CD4-positive, alpha-beta T cell treated with Interleukin-15 for 1 hour (primary cell): Measurements from ENCODE around the gene PLP1.
"Not testable (repeated sequence)": the region's sequence is repeated elsewhere in the genome, so short reads cannot be mapped to it uniquely, and the experiment has no call there.

Experiments
- DNase-seq: peaks from one replicate; pipeline ENCODE4 v3.0.0-alpha.2; 2020

Gene PLP1, protein sequence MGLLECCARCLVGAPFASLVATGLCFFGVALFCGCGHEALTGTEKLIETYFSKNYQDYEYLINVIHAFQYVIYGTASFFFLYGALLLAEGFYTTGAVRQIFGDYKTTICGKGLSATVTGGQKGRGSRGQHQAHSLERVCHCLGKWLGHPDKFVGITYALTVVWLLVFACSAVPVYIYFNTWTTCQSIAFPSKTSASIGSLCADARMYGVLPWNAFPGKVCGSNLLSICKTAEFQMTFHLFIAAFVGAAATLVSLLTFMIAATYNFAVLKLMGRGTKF

DNA sequence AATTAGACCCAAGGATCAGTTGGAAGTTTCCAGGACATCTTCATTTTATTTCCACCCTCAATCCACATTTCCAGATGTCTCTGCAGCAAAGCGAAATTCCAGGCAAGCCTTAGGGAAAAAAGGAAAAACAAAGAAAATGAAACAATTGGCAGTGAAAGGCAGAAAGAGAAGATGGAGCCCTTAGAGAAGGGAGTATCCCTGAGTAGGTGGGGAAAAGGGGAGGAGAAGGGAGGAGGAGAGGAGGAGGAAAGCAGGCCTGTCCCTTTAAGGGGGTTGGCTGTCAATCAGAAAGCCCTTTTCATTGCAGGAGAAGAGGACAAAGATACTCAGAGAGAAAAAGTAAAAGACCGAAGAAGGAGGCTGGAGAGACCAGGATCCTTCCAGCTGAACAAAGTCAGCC lies at the start of gene PLP1:
PLP1 (plus strand) TSS at position 295 of the 400 bp plus-strand sequence. CDS start 156 bp downstream, outside the sequence.
- DNase-seq, result no peak

- DNase-seq, result no peak
Measured at GRCh38 chrX:103727115-103727514, 49.5 kb upstream of the PLP1 start.

DNA sequence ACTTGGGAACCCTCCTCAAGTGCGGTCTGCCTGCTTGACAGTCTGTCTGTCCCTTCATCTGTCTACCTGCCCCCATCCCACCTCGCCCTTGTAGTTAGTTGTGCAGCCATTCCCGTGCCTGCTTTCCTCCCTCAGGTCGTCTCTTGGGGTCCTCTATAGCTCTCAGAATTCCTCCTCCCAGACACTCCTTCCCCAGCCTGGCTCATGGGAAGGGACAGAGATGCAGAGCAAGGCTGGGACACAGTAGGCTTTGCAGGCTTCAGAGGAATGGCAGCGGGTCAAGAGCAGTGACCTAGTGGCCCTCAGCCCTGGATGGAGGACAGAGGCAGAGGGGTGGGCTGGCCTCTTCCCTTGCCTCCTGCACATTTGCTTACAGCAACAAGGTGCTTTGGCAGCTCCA lies 47.6 kb upstream of the PLP1 start:
- DNase-seq, result no peak

DNA sequence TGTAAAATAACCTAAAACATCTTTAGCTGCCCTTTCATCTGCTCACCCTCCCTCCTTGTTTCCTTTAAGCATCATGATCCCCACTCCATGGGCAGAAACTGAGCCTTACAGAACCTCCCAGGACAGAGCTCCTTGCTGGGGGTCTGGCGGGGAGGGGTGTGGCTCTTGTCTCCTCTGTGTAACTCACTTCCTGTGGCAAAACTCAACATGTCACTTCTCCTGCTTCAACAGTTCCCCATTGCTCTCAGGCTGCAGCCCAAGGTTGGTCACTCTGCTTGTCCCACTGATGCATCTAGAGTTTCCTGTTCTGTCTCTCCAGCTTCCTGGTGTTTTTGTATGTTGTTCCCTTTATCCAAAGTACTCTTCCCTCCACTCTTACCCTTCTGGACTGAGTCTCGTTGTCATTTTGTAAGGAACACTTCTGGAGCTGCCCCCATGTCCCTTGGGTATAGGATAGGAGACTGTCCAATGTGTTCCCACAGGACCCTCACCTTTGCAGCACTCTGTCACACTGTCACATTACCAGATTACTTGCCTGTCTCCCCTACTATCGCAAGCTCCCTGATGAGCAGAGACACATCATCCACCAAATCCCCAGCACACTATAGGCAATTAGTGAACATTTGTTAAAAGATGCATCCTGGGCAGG lies 46.4 kb upstream of the PLP1 start:
- DNase-seq, result peak; percentile 24

DNA sequence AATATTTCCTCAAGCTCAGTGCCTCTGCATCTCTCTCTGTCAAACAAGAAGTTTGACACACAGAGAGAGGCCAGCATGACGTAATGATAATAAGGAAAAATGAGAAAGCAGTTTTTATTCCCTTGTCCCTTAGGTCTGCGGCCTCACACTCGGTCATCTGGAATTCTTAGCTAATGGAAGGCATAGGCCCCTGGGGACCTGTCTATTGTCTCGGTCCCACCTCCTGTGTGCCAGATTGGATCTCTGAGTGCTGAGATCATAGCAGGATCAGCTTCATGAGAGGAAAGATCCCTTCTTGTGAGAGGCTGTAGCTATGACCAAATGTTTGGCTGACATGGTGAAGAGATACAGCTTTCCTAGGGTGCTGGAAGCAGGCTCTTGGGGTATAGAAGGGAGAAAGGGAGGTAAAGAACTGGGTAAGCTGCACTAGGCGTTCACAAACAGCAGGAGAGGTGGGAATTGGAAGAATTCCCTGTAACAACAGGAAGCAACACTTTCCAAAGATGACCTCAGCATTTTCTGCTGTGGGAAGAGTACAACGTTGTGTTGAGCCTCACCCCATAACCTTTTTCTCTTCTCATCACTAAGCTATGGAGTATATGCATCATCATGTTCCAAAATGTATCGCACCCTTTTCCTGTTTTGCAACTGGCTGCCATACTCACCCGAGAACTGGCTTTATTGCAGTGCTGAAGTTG lies 45.7 kb upstream of the PLP1 start:
- DNase-seq, result no peak

DNA sequence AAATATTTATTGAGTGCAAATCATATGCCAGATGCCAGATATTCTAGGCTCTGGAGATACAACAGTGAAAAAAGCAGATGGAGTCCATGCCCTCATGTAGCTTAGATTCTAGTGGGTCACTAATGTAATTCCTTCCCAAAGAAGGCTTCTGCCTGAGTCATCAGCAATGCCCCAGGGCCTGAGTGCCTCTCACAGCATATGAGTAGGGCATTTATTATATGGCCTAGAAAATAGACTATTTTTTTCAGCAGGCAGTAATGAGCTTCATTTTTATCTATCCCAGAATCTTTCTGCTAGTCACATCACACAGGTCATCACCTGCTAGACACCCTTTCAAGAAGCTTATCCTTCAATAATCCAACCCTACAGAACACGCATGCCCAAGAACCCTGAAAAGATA lies 43.6 kb upstream of the PLP1 start:
- DNase-seq, result no peak

DNA sequence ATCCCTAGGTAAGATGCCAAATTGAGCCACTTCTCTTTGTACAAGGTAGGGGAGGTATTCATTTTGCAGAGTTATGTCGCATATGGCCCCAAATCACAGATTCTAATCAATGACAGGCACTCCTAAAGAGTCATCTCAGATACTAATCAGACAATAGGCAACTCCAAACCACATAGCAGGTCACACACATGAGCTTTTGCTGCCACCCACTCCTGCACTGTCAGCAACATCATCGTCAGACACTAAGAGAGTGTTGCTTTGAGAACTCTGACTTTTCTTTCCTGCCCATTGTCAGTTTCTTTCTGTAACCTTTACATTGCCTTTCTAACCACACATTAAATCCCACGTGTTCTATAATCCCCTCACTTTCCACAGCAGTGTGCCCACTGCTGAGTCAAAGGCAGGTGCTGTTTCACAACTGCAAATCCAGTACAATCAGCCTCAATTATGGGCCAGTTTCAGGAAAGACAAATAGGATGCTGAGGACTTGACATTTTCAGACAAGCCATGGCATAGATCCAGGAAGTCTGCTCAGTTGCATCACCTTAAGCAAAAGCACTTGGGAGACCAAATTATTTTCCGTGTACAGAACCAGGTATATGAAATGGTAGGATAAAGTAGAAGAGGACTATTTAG lies 42.4 kb upstream of the PLP1 start:
- DNase-seq, result no peak

DNA sequence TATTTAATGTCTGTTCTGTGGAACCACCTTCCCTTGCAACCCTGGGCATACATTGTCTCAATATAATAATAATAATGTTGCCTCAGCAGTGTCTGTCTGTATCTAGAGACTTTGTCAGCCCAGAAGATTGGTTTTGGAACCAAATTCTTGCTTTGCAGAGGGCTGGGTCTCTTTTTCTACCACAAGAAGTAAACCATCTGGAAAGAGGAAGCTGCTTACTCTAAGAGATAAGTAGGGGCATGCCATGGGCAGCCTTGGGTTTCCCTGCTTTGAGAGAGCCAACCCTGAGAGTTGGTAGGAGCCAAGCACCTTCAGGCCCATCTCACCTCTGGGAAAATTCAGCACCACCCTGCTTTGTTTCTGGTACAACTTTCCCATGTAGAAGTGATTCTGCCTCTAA lies 38.9 kb upstream of the PLP1 start:
- DNase-seq, result no peak

- no peak for DNase-seq
Measured at GRCh38 chrX:103739421-103739820, 37.2 kb upstream of the PLP1 start.

GRCh38 chrX:103741879-103742278 lies 34.8 kb upstream of the PLP1 start:
- no peak for DNase-seq

DNA sequence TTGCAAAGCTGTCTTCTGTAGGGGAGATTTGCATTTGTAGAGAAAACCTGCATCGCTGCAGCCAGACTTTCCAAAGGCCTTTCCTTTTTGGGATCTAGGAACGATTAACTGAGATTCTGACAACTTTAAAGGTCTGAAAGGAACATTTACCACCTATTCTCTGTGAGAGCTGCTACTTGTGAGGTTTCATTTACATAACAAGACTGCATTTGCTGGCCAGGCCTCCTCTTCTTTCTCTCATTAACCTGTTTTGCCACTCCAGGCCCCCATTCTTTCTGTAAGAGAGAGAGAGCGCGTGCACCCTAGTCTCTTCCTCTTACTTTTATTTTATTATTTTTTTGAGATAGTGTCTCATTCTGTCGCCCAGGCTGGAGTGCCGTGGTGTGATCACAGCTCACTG lies 34.3 kb upstream of the PLP1 start:
- no peak for DNase-seq

DNA sequence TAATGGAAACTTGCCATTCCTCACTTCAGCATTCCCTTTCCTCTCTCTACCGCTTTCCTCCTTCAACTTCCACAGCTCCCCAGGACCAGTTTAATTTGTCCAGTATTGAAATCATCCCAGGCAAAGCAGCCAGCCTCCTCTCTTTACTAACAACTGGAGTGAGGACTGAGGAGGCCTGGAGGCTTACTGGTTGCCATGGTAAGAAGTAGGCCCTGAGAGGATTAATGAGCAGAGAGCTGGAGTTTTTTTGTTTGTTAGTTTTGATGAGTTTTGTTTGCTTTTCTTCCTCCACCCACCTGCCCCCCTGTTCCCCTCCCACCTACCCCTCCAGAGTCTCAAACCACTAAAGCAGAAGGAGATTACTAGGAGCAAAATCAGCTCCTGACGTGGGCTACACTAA lies 29.5 kb upstream of the PLP1 start:
- DNase-seq, result no peak

GRCh38 chrX:103754401-103754800 lies 22.2 kb upstream of the PLP1 start:
- DNase-seq, result no peak

GRCh38 chrX:103756736-103757135 lies 19.9 kb upstream of the PLP1 start:
- no peak for DNase-seq

DNA sequence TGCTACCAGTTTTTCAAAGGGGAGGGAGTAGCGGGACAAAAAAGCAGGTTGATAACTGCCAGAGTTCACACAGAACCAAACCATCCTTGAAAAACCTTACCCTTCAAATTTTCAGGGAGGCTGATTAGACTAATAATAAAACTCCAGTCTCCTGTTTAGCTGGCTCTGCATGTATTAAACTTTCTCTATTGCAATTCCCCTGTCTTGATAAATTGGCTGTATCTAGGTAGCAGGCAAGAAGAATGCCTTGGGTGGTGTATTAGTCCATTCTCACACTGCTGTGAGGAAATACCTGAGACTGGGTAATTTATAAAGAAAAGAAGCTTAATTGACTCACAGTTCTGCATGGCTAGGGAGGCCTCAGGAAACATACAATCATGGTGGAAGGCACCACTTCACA lies 18.1 kb upstream of the PLP1 start:
- DNase-seq, result no peak

- not testable (repeated sequence) for DNase-seq
Measured at GRCh38 chrX:103763541-103763940, 13.1 kb upstream of the PLP1 start.

GRCh38 chrX:103766813-103767555 lies 9.7 kb upstream of the PLP1 start:
- DNase-seq, result not testable (repeated sequence)

- no peak for DNase-seq
Measured at GRCh38 chrX:103773445-103773844, 3.2 kb upstream of the PLP1 start.

DNA sequence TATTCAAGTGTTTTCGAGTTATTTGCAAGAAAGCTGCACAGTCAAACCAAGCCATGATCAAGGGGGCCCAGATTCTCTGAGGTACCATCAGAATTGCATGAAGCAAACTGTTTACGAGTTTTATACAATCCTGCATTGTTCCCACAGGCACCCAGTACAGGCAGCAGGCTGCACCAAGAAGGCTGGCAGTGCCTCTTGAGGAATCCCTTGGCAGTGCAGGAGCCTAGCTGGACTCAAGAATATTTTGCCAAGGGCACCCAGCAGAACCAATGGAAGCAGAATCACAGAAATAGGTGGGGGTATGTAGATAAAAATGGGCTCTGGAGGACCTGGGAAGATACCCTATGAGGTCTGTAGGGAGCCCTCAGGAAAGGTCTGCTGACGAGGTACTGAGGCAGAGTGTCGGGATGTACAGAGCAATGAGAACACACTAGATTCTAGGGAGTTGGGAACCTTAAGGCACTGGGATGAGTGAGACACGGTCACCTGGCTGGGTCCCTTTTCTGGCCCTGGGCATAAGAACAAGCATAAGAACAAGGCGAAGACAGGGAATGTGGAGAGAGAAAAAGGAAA lies 2.5 kb upstream of the PLP1 start:
- no peak for DNase-seq

DNA sequence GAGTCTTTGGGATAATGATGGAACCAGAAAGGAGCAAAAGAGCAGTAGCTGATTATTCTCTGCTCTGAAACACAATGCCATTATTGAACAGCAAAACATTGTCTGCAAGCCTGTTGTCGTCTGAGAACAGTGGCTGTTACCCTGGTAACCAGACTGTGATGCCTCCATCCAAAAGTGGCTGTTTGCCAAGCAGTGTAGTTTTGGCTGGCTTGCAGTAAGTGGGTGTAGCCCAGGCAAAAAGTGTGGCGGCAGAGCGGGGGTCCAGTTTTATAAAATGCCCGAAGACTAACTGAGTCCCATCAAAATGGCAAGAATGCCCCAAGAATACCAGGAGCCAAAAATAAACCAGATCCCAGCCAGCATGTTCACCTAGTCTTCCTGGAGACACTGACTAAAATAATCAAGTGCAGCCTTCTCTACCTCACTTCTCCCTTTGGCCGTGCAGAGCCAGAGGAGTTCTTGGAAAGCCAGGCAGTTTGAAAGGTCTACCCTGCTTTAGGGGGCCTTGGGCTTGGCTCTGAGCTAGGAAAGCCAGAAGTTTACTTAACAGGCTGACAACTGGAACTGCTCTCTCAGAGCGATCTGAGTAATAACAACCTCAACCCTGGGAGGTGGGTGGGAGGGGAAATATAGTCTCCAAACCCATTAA lies 2.6 kb downstream of the PLP1 start:
- no peak for DNase-seq

- no peak for DNase-seq
Measured at GRCh38 chrX:103780336-103781061, 3.9 kb downstream of the PLP1 start.

GRCh38 chrX:103781062-103781402 lies 4.4 kb downstream of the PLP1 start:
- no peak for DNase-seq
